DOHH2 (cell line): ENCODE results near the gene UCHL3.
A peak's percentile ranks its signal among the peaks of the same experiment; 100 is the strongest.

Experiments used
- H3F3A ChIP-seq: fragments of 200-600 bp; sonication (generic), shearing (Covaris generic); 2 replicates; pipeline ENCODE4 v1.6.0; 2016; ENCODE audit warnings: antibody characterized with exemption, mild to moderate bottlenecking; ENCODE audit not compliant: control insufficient read depth, insufficient read depth
- H3K27ac ChIP-seq: fragments of 200-600 bp; sonication (generic); 2 replicates; pipeline ENCODE4 v1.5.1; 2014; ENCODE audit warnings: low read depth, mild to moderate bottlenecking, low read length, moderate library complexity
- H3K27me3 ChIP-seq: fragments of 200-600 bp; sonication (generic); 2 replicates; pipeline ENCODE4 v1.6.1; 2014; ENCODE audit warnings: mild to moderate bottlenecking, low read length, mixed read lengths; ENCODE audit not compliant: control insufficient read depth
- H3K36me3 ChIP-seq: fragments of 200-600 bp; sonication (generic); 2 replicates; pipeline ENCODE4 v1.6.1; 2014; ENCODE audit warnings: mild to moderate bottlenecking, low read length, moderate library complexity, mixed read lengths; ENCODE audit not compliant: control insufficient read depth
- H3K4me1 ChIP-seq: fragments of 200-600 bp; sonication (generic); 2 replicates; pipeline ENCODE4 v1.6.1; 2014; ENCODE audit warnings: mild to moderate bottlenecking, low read length, mixed read lengths; ENCODE audit not compliant: control insufficient read depth
- H3K4me2 ChIP-seq: fragments of 200-600 bp; sonication (generic); 2 replicates; pipeline ENCODE4 v1.6.0; 2014; ENCODE audit warnings: mild to moderate bottlenecking, low read length, moderate library complexity
- H3K4me3 ChIP-seq: fragments of 200-600 bp; sonication (generic); 2 replicates; pipeline ENCODE4 v1.5.1; 2014; ENCODE audit warnings: mild to moderate bottlenecking, low read length, mixed read lengths
- H3K79me2 ChIP-seq: fragments of 200-600 bp; sonication (generic); 2 replicates; pipeline ENCODE4 v1.6.1; 2014; ENCODE audit warnings: mild to moderate bottlenecking, low read length, mixed read lengths; ENCODE audit not compliant: control insufficient read depth
- H3K9me2 ChIP-seq: fragments of 200-600 bp; sonication (generic); replicated peaks from 2 replicates; pipeline ENCODE4 v1.6.1; 2014; ENCODE audit warnings: mild to moderate bottlenecking, low read length, mixed read lengths; ENCODE audit not compliant: control insufficient read depth
- H3K9me3 ChIP-seq: fragments of 200-600 bp; sonication (generic); 2 replicates; pipeline ENCODE4 v1.6.1; 2014; ENCODE audit warnings: antibody characterized with exemption, low read length, mixed read lengths; ENCODE audit not compliant: control insufficient read depth, insufficient read depth
- H4K20me1 ChIP-seq: fragments of 200-600 bp; sonication (generic); 2 replicates; pipeline ENCODE4 v1.6.0; 2014; ENCODE audit warnings: low read depth, mild to moderate bottlenecking, antibody characterized with exemption, low read length, moderate library complexity; ENCODE audit not compliant: control insufficient read depth, insufficient read depth
- EZH2phosphoT487 ChIP-seq: fragments of 200-600 bp; sonication (generic); IDR thresholded peaks from 2 replicates; pipeline ENCODE4 v1.6.1; 2017; ENCODE audit warnings: borderline replicate concordance, mild to moderate bottlenecking, antibody characterized with exemption, low read length, moderate library complexity, mixed read lengths
- TF ChIP-seq, protein P1 (sequence below): fragments of 200-600 bp; sonication (generic); IDR thresholded peaks from one replicate; pipeline ENCODE4 v1.5.1; 2014; ENCODE audit warnings: antibody characterized with exemption, mild to moderate bottlenecking, low read depth, low read length; ENCODE audit not compliant: poor library complexity, severe bottlenecking

Gene UCHL3

DNA sequence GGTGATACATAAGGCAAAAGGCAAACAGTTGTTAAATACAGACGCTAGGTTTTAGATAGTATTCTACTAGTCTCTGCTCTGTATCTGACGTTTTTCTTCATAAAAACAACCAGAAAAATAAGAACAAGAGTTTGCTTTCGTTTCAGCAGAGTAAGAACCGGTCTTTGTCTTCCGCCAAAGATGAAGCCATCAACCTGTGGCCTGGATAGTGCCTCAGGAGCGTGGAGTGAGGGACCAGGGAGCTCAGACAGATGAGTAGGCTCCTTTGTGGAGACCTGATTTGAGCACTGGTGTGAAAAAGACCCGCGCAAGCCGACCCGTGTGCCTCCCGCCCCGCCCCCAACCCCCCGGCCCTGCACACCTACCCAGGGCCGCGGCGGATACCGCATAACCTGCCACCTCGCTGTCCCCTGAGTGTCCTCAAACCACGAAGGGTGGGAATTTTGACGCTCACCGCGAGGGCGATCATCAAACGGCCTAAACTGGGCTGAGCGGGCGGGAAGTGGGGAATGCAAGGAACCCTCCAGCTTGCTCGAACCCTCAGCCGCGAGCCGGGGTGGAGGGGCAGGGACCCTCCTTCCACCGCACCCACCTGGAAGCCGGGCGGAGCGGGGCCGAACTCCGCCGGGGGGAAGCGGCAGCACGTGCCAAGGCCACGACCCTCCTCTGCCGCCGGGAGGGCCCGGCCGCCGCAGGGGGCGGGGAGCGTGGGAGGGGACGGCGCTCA lies 85.7 kb downstream of the UCHL3 start:
- H3K9me3 ChIP-seq, result no peaks in the 10 kb centered on the region
- peak overlapping the region; percentile 77 for H3K4me3 ChIP-seq
- peaks cover 2% of the 10 kb centered on the region; the same call in 1 of the 2 replicates for H3K79me2 ChIP-seq
- H4K20me1 ChIP-seq, result no peaks in the 10 kb centered on the region
- no peaks in the 10 kb centered on the region for H3K9me2 ChIP-seq
- no peaks in the 10 kb centered on the region for H3K36me3 ChIP-seq
- peaks cover 17% of the 10 kb centered on the region for H3K4me1 ChIP-seq
- peaks cover 9% of the 10 kb centered on the region for H3F3A ChIP-seq
- TF ChIP-seq, protein P1, sequence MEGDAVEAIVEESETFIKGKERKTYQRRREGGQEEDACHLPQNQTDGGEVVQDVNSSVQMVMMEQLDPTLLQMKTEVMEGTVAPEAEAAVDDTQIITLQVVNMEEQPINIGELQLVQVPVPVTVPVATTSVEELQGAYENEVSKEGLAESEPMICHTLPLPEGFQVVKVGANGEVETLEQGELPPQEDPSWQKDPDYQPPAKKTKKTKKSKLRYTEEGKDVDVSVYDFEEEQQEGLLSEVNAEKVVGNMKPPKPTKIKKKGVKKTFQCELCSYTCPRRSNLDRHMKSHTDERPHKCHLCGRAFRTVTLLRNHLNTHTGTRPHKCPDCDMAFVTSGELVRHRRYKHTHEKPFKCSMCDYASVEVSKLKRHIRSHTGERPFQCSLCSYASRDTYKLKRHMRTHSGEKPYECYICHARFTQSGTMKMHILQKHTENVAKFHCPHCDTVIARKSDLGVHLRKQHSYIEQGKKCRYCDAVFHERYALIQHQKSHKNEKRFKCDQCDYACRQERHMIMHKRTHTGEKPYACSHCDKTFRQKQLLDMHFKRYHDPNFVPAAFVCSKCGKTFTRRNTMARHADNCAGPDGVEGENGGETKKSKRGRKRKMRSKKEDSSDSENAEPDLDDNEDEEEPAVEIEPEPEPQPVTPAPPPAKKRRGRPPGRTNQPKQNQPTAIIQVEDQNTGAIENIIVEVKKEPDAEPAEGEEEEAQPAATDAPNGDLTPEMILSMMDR, result no peak
- TF ChIP-seq EZH2phosphoT487, result no peak
- no peak overlapping the region for H3K27ac ChIP-seq
- peaks cover 5% of the 10 kb centered on the region; the same call in 1 of the 2 replicates for H3K27me3 ChIP-seq
- peak overlapping the region; percentile 84 for H3K4me2 ChIP-seq

DNA sequence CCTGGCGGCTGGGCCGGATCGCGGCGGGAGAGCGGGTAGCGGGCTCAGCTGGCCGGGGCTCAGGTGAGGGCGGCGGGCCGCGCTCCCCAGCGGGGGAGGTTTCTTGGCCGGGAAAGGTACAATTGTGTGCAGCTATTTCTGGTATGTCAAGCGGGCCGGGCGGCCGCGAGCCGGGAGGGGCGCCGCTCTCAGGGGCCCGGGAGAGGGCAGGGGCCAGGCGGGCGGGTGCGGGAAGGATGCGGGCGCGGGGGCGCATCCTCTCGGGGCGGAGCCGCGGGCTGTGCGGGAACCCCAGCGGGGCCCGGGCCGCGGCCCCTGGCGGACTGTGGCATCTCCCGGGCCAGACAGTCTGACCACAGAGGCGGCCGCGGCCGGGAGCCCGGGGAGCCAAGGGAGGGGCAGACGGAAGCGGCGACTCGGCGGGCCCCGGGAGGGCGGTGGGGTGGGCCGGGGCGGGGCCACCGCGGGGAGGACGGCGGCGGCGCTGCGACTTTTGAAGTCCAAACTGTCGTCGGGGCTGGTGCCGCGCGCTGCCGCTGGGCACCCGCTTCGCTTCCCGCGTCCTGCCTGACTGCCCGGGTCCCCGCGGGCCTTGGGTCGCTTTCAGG lies 86.3 kb downstream of the UCHL3 start, which contains the start of gene LMO7:
LMO7 (plus strand) TSS at position 503 of the 608 bp plus-strand sequence. CDS start 328 bp downstream, outside the sequence.
- Histone ChIP-seq H3K9me2 (no peaks in the 10 kb centered on the region), H3F3A (peaks cover 9% of the 10 kb centered on the region), H3K27me3 (peaks cover 5% of the 10 kb centered on the region; the same call in 1 of the 2 replicates), H3K9me3 (no peaks in the 10 kb centered on the region), H3K27ac (no peak within 1 kb of the TSS), H3K4me2 (peak within 1 kb of the TSS; percentile 84), H4K20me1 (no peaks in the 10 kb centered on the region), H3K4me3 (peak within 1 kb of the TSS; percentile 77), H3K36me3 (no peaks in the 10 kb centered on the region), H3K4me1 (peaks cover 17% of the 10 kb centered on the region), H3K79me2 (peaks cover 2% of the 10 kb centered on the region; the same call in 1 of the 2 replicates)
- TF ChIP-seq EZH2phosphoT487, result no peak
- TF ChIP-seq, protein P1, result no peak

DNA sequence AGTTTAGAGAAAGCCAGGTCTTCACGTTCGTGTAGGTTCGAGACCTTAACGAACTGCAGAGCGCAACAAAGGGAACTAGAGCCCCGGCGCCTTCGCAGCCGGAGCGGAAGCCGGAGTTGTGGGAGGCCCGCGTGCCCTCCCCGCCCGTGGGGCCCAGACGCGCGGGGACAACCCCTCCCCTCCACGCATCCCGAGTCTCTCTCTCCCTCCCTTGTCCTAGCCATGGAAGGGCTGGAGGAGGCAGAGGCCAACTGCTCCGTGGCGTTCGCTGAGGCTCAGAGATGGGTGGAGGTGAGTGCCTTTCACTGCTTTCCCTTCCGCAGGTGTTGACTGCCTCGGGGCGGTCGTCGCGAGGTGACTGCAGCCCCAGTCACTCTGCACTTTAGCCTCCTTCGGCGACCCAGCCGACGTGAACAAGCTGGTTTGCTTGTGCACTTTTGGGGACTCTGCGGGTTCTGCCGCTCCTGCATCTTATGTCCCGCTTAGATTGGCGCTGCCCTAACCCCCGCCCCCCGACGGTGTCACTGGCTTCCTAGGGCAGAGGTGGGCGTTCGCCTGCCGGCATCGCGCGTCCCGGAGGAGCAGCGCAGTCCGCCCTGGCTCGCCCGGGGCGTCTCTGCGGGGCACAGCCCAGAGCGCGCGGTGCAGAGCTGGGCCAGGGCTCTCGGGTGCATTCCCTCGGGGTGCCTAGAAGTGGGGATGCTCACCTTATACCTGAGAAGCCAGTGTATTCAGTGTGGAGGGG lies 87.0 kb downstream of the UCHL3 start:
- Histone ChIP-seq H3K36me3 (0 out of 2 replicates have a peak, but pooled peaks cover 3% of the 10 kb centered on the region), H3K4me3 (peak overlapping the region; percentile 77), H3K79me2 (peaks cover 2% of the 10 kb centered on the region; the same call in 1 of the 2 replicates), H3K4me2 (peak overlapping the region; percentile 84), H3K27me3 (peaks cover 5% of the 10 kb centered on the region; the same call in 1 of the 2 replicates), H3K9me3 (no peaks in the 10 kb centered on the region), H4K20me1 (no peaks in the 10 kb centered on the region), H3F3A (peaks cover 9% of the 10 kb centered on the region), H3K4me1 (peaks cover 17% of the 10 kb centered on the region), H3K27ac (no peak overlapping the region), H3K9me2 (no peaks in the 10 kb centered on the region)
- TF ChIP-seq, protein P1, result no peak
- TF ChIP-seq EZH2phosphoT487, result no peak
